HG03097 (cell line): ENCODE results near the gene RMRP.
"Not testable (repeated sequence)": the region's sequence is repeated elsewhere in the genome, so short reads cannot be mapped to it uniquely, and the experiment has no call there.

Source experiments
- ATAC-seq: cut with Tn5 transposase; IDR thresholded peaks from one replicate; pipeline ENCODE4 v1.9.1; 2021; ENCODE audit not compliant: unreplicated experiment, low FRiP score

The RMRP gene

GRCh38 chr9:35646533-35647265 lies 11.1 kb downstream of the RMRP start:
- peak; percentile 85 for ATAC-seq

- no peak for ATAC-seq
These were observed 11.7 kb downstream of the RMRP start for GRCh38 chr9:35646153-35646532.

- not testable (repeated sequence) for ATAC-seq
These were observed 12.1 kb downstream of the RMRP start for GRCh38 chr9:35645736-35646135.

GRCh38 chr9:35643046-35643445 lies 14.8 kb downstream of the RMRP start:
- no peak for ATAC-seq

GRCh38 chr9:35641478-35641877 lies 16.3 kb downstream of the RMRP start:
- ATAC-seq: not testable (repeated sequence)

- not testable (repeated sequence) for ATAC-seq
These were observed 17.4 kb downstream of the RMRP start for GRCh38 chr9:35640431-35640830.

- no peak for ATAC-seq
These were observed 18.2 kb downstream of the RMRP start for GRCh38 chr9:35639631-35640030.

- not testable (repeated sequence) for ATAC-seq
These were observed 18.6 kb downstream of the RMRP start for GRCh38 chr9:35639225-35639624.

GRCh38 chr9:35638751-35639150 lies 19.1 kb downstream of the RMRP start:
- ATAC-seq: not testable (repeated sequence)

GRCh38 chr9:35637427-35637955 lies 20.3 kb downstream of the RMRP start:
- ATAC-seq: not testable (repeated sequence)

GRCh38 chr9:35636877-35637246 lies 21.0 kb downstream of the RMRP start:
- not testable (repeated sequence) for ATAC-seq

GRCh38 chr9:35636135-35636876 lies 21.5 kb downstream of the RMRP start:
- ATAC-seq: no peak

- no peak for ATAC-seq
These were observed 22.1 kb downstream of the RMRP start for GRCh38 chr9:35635730-35636129.

- no peak for ATAC-seq
These were observed 28.2 kb downstream of the RMRP start for GRCh38 chr9:35629597-35629996.

- no peak for ATAC-seq
These were observed 29.3 kb downstream of the RMRP start for GRCh38 chr9:35628389-35628991.

GRCh38 chr9:35627575-35627974 lies 30.2 kb downstream of the RMRP start:
- no peak for ATAC-seq

- peak; percentile 49 for ATAC-seq
These were observed 38.0 kb downstream of the RMRP start for GRCh38 chr9:35619800-35620158.

- ATAC-seq: peak; percentile 56
These were observed 38.7 kb downstream of the RMRP start for GRCh38 chr9:35618854-35619799.

GRCh38 chr9:35618325-35618727 lies 39.5 kb downstream of the RMRP start, which contains the start of gene CD72:
TSS of gene CD72 (minus strand) at chr9:35618413. CDS start at chr9:35618303, 110 bp downstream.
- ATAC-seq: no peak

- ATAC-seq: no peak
These were observed 40.3 kb downstream of the RMRP start for GRCh38 chr9:35617548-35617947.
